HG03139 (cell line): ENCODE measurements around the gene HMCES.

Source experiments
- ATAC-seq: cut with Tn5 transposase; IDR thresholded peaks from one replicate; pipeline ENCODE4 v1.9.1; 2021; ENCODE audit not compliant: unreplicated experiment

The HMCES gene

GRCh38 chr3:129304146-129304961 lies 25.7 kb downstream of the HMCES start:
- no peak for ATAC-seq

- ATAC-seq = no peak
These were observed 26.2 kb downstream of the HMCES start for GRCh38 chr3:129304962-129305222.

GRCh38 chr3:129305592-129306091 lies 27.0 kb downstream of the HMCES start:
- ATAC-seq = no peak

GRCh38 chr3:129308636-129309035 lies 30.0 kb downstream of the HMCES start:
- no peak for ATAC-seq

GRCh38 chr3:129310111-129311011 lies 31.7 kb downstream of the HMCES start:
- peak; percentile 27 for ATAC-seq

GRCh38 chr3:129311054-129311902 lies 32.6 kb downstream of the HMCES start:
- ATAC-seq = no peak

GRCh38 chr3:129312021-129312639 lies 33.5 kb downstream of the HMCES start:
- no peak for ATAC-seq

- ATAC-seq = no peak
These were observed 34.2 kb downstream of the HMCES start for GRCh38 chr3:129312671-129313414.

GRCh38 chr3:129313415-129313664 lies 34.7 kb downstream of the HMCES start:
- ATAC-seq = no peak

- no peak for ATAC-seq
These were observed 35.2 kb downstream of the HMCES start for GRCh38 chr3:129313665-129314385.

GRCh38 chr3:129314386-129315222 lies 35.9 kb downstream of the HMCES start:
- no peak for ATAC-seq

GRCh38 chr3:129315223-129315997 lies 36.7 kb downstream of the HMCES start:
- ATAC-seq = no peak

GRCh38 chr3:129315998-129316247 lies 37.3 kb downstream of the HMCES start:
- ATAC-seq = no peak

- no peak for ATAC-seq
These were observed 37.8 kb downstream of the HMCES start for GRCh38 chr3:129316248-129317013.

GRCh38 chr3:129317014-129317771 lies 38.5 kb downstream of the HMCES start:
- no peak for ATAC-seq

- no peak for ATAC-seq
These were observed 39.2 kb downstream of the HMCES start for GRCh38 chr3:129317848-129318247.

- ATAC-seq = no peak
These were observed 40.3 kb downstream of the HMCES start for GRCh38 chr3:129318921-129319320.
